Measurements from ENCODE around the gene TTLL11.

GRCh38 chr9:122016309-122016708, 76.8 kb downstream of the TTLL11 start:
- no peak for TF ChIP-seq CREB1 (IDR thresholded peaks at IDR 0.05)
- no peak for TF ChIP-seq EP300 (IDR thresholded peaks at IDR 0.05; ENCODE audit: borderline replicate concordance in 1 of 2, low read depth in 2 of 2, low read length in 2 of 2)

Data from H1 (cell line).